Renal cortex interstitium (tissue), 15 donors: ENCODE results near the gene PAQR5. TPM values are rescaled to one million over a fixed set of nuclear protein-coding genes. Genes with fewer than 3 reads are reported as not detected.
A peak's percentile ranks its signal among the peaks of the same experiment; 100 is the strongest.

ENCODE experiments used
- DNase-seq, 11 donors: peaks; one replicate each; pipeline ENCODE4 v3.0.0-alpha.2; 2013; ENCODE audit warnings: low read depth in 9 of 11, low spot score in 4 of 11; ENCODE audit errors: extremely low read depth in 1 of 11
- long read RNA-seq, 16 experiments: transcript quantifications; one replicate each; lab custom pipeline, GENCODE V29; 2026
- polyA plus RNA-seq, 3 donors: library from polyadenylated mRNA; unstranded; fragments of 120-200 nt; gene quantifications; one replicate each; pipeline ENCODE4 v1.2.1, GENCODE V29; 2013; ENCODE audit not compliant: insufficient read length in 3 of 3

Gene PAQR5, protein sequence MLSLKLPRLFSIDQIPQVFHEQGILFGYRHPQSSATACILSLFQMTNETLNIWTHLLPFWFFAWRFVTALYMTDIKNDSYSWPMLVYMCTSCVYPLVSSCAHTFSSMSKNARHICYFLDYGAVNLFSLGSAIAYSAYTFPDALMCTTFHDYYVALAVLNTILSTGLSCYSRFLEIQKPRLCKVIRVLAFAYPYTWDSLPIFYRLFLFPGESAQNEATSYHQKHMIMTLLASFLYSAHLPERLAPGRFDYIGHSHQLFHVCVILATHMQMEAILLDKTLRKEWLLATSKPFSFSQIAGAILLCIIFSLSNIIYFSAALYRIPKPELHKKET
- polyA plus RNA-seq = 10 to 100 TPM; 24.9 to 36.2 (median 27.0) TPM
- long read RNA-seq, donor 1, full-length matches to known transcripts = 2 of 10 reads
- long read RNA-seq, donor 1, partial matches to known transcripts = 8 of 10 reads
- long read RNA-seq, donor 1, other reads (novel, unspliced or antisense) = 0 of 10 reads
- long read RNA-seq, donor 2, full-length matches to known transcripts = 1 of 1 reads
- long read RNA-seq, donor 2, partial matches to known transcripts = 0 of 1 reads
- long read RNA-seq, donor 2, other reads (novel, unspliced or antisense) = 0 of 1 reads
- long read RNA-seq, donor 3, full-length matches to known transcripts = 5 of 21 reads
- long read RNA-seq, donor 3, partial matches to known transcripts = 16 of 21 reads
- long read RNA-seq, donor 3, other reads (novel, unspliced or antisense) = 0 of 21 reads
- long read RNA-seq, donor 4, full-length matches to known transcripts = 2 of 9 reads
- long read RNA-seq, donor 4, partial matches to known transcripts = 7 of 9 reads
- long read RNA-seq, donor 4, other reads (novel, unspliced or antisense) = 0 of 9 reads
- long read RNA-seq, donor 5 = 0 reads
- long read RNA-seq, donor 6, partial matches to known transcripts = 16 of 16 reads
- long read RNA-seq, donor 6, other reads (novel, unspliced or antisense) = 0 of 16 reads
- long read RNA-seq, donor 7, full-length matches to known transcripts = 2 of 2 reads
- long read RNA-seq, donor 7, partial matches to known transcripts = 0 of 2 reads
- long read RNA-seq, donor 7, other reads (novel, unspliced or antisense) = 0 of 2 reads
- long read RNA-seq, donor 8 = 0 reads
- long read RNA-seq, donor 9, full-length matches to known transcripts = 4 of 4 reads
- long read RNA-seq, donor 9, partial matches to known transcripts = 0 of 4 reads
- long read RNA-seq, donor 9, other reads (novel, unspliced or antisense) = 0 of 4 reads
- long read RNA-seq, donor 10, full-length matches to known transcripts = 3 of 3 reads
- long read RNA-seq, donor 10, partial matches to known transcripts = 0 of 3 reads
- long read RNA-seq, donor 10, other reads (novel, unspliced or antisense) = 0 of 3 reads
- long read RNA-seq, donor 11, full-length matches to known transcripts = 1 of 17 reads
- long read RNA-seq, donor 11, partial matches to known transcripts = 16 of 17 reads
- long read RNA-seq, donor 11, other reads (novel, unspliced or antisense) = 0 of 17 reads
- long read RNA-seq, donor 12, full-length matches to known transcripts = 4 of 4 reads
- long read RNA-seq, donor 12, partial matches to known transcripts = 0 of 4 reads
- long read RNA-seq, donor 12, other reads (novel, unspliced or antisense) = 0 of 4 reads
- long read RNA-seq, donor 13 = 0 reads
- long read RNA-seq, donor 14, full-length matches to known transcripts = 1 of 1 reads
- long read RNA-seq, donor 14, partial matches to known transcripts = 0 of 1 reads
- long read RNA-seq, donor 14, other reads (novel, unspliced or antisense) = 0 of 1 reads
- long read RNA-seq, donor 15, full-length matches to known transcripts = 2 of 2 reads
- long read RNA-seq, donor 15, partial matches to known transcripts = 0 of 2 reads
- long read RNA-seq, donor 15, other reads (novel, unspliced or antisense) = 0 of 2 reads
- long read RNA-seq, donor 16, full-length matches to known transcripts = 12 of 23 reads
- long read RNA-seq, donor 16, partial matches to known transcripts = 6 of 23 reads
- long read RNA-seq, donor 16, other reads (novel, unspliced or antisense) = 5 of 23 reads

DNA sequence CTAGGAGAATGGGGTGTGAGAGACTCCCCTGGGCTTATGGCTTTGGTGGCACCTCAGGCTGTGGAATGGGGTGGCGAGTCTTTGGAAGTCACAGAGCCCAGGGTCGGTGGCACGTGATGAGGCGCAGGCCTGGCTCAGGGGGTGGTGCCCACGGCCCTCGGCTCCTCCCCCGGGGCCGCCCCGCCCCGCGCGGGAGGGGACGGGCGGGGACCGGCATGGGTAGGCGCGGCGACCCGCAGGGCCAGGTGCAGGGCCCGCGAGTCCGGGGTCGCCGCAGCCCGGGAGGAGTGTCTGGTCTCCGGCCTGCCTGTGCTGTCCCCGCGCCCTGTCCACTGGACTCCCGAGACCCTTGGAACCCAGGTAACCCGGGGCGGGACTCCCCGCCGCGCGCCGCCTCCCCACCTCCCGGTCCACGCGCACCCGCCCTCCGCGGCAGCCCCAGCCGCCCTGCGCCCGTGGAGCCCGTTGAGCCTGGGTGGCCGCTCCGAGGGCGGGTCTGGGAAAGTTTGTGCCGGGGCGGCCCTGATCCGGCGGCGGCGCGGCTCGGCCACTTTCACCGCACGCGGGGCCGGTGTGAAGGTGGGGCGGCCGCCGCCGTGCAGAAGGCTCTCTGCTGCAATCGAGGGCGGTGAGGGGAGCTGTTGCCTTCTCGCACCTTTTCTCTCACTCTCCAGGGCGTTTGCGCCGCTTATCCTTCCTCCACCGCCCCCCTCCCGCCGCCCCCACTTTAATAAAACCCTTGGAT, at the start of gene PAQR5:
TSS of gene PAQR5 (plus strand) at position 216 of the 745 bp plus-strand sequence. CDS start 61,169 bp downstream, outside the sequence.
- DNase-seq = no peak

DNA sequence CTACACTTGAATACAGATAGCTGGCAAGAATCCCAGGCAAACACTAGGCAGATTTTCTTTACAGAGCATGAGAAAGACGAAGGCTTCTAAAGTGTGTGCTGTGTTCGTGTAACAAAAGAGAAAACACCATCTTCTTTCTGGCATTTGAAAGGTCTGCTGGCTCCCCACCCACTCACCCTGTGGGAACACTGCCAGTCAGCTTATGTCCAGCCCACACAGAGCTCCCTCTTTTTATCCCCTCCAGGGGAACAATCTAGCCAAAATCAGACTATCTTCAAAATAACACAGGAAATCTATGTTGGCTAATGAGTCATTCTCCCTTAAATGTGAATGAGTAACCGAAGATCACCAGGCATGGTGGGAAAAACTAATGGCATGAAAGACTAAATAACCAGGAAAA, 45.6 kb upstream of the PAQR5 start:
- no peak for DNase-seq

DNA sequence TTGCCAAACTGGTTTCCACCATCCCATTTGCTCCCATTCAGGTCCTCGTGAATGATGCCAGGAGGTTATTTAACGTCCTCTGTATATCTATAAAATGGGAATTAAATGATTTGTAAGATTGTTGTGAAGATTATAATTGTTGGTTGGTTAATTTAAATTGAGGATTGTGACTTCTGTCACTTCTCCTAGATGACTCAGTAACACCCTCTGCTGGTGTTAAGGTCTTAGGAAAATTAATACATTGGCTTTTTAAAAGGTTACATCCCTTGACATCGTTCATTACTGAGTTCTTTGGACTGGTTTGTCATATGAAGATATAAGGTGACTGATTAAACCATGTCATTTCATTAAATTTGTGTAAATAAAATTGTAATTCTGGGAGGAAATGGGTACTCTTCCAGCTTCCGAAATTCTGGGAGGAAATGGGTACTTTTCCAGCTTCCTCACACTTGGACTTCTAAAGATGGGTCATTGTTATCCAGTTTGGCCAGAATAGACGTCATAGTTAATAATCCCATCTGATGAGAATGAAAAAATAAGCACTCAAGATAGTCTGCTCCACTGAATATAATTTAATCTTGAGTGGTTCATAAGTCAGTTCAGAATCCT, 33.3 kb upstream of the PAQR5 start:
- peak in 2 of 11 donors; percentile 23 to 28 for DNase-seq

DNA sequence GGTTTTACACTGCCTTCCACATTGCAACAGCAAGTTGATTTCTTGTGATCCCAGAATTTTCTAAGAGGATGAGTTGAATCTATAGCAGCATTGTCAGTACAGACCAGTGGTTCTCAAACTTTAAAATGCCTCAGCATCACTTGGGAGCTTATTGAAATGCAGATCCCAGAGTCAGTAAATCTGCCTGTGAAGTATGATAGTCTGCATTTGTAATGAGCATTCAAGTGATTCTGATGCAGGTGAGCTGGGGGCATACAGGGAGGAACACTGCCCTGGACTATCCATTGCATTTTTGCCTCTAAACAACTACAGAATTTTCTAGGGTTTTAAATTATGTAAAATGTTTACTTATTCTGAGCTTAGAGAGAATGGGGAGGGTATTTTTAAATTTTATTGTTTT, 27.5 kb upstream of the PAQR5 start:
- no peak for DNase-seq

DNA sequence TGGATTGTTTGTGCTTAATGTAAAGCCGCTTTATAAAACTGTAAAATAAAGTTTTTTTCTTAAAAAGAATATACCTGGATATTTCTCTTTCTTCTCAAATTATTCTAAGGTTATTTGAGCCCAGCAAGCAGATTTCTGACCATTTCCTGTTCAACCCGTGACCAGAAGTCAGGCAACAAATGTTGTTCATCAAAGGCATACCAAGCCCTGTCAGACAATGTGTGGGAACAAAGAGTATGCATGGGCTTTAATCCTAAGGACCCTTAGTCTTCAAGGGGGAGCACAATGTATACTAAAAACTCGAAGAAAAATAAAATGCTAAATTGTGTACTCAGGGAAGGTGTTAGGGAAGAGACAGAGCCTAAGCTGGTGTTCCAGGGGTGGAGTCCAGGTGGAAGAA, 26.6 kb upstream of the PAQR5 start:
- DNase-seq = peak in 2 of 11 donors; percentile 31 to 34

DNA sequence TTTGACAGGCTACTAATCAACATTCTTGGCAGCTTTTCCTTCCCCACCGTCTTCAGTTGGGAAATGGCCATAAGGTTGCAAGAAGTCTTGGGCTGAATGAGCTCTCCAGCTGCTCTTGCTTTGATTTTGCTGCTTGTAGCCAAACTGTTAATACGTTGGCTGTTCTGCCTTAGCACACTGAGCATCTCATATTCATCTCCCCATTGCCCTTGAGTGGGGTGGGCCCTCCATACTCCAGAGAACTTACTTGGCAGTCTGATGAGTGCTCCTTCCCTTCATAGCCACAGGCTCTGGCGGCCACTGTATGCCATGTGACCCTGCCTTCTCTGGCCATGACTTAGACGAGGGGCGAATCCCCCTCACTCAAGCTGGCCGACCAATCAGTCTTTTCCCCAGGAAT, 25.8 kb upstream of the PAQR5 start:
- DNase-seq = no peak

DNA sequence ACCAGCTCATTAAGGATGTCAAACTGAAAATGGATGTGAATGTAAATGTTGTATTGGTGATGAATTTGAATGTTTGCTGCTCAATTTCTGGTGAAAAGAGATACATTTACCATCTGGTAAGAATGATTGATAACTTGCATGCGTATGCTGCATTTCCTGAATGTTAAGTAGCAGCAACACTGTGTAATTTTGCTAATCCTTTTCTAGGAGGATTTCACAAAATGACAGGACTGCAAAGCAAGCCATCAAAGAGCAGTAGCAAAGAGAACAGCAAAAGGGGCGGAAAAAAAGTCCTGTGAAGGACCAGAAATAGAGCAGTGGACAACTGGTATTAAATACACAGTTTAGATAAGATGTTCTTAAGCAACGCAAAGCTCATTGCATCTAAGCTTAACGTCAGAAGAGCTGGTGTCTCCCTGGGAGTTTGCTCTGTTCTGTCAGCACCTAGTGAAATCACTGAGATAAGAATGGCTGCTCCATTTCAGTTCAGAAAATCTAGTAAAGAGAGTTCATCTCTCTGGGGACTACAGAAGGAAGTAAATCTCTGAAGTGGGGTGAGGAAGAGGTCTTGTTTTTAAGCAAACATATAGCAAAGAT, 23.5 kb upstream of the PAQR5 start:
- DNase-seq = no peak

DNA sequence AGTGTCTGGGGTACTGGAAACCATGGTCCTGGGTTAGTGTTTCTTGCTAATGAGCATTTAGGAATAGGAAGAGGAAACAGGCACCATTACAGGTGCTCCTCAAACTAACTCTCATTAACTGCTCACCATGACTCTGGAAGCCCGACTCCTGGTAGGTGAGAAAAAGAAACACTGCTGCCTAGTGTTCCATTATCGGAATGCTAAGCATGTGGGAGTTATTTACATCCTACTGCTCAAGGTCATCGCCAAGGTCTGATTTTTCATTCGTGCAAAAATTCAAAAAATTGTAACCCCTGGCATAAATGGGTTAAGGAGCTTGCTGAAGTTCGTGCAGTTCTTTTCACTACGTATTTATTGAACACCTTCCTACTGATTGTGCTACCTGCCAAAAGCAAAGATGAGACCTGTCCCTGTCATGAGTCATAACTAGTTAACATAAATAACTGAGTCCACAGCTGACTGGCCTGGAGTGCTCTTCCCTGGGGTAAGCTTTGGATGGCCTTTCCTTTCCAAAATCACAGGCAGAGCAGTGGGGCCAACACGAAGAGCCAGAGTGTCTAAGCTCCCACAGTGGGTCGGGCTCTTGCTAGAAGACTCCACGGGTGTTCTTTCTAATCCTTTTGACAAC, 22.7 kb upstream of the PAQR5 start:
- no peak for DNase-seq

DNA sequence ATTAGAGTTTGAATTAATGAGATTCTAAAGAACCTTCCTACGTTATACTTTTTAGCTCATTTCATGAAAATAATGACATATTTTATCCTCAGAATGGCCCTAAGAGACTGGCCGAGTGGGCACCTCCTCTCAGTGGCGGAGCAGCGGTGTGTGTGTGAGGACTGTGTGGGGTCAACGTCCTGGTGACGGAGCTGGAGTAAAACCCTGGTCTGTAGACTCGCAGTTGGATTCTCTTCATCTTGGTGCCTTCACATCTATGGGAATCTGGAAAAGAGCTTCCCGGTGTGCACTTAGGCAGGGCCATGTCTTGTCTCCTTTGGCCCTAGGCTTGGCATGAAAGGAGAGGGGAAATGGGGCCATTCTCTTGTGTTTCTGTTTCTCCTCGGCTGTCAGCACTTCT, 21.4 kb upstream of the PAQR5 start:
- DNase-seq = no peak

DNA sequence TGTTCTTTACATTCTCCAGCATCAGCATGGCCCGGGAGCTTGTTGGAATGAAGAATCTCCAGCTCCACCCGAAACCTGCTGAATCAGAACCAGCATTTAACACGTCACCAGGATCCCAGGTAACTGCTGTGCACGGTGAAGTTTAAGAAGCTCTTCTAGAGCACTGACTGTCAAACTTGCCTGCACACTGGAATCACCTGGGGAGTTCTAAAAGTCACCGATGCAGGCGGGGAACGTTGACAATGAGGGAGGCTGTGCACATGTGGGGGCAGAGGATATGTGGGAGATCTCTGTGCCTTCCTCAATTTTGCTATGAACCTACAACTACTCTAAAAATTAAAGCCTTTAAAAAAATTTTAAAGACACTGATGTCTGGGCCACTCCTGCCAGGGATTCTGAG, 19.1 kb upstream of the PAQR5 start:
- DNase-seq = no peak

DNA sequence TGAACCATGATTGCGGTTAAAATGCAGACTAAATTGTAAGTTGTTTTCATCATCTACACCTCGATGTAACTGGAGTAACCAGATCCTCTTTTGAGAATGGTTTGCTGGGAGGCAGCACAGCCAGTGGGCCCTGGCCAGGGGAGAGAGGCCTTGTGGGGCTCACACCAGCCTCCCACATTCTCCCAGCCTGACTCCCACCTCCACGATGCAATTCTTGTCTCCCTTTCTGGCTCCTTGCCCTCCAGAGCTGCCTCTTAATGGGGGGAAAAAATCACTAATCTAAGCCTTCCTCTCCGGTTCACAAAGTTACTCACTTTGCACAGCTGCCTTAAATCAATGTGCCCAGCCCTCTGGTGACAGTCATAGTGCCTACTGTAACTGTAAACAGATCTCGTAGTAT, 17.9 kb upstream of the PAQR5 start:
- DNase-seq = no peak

DNA sequence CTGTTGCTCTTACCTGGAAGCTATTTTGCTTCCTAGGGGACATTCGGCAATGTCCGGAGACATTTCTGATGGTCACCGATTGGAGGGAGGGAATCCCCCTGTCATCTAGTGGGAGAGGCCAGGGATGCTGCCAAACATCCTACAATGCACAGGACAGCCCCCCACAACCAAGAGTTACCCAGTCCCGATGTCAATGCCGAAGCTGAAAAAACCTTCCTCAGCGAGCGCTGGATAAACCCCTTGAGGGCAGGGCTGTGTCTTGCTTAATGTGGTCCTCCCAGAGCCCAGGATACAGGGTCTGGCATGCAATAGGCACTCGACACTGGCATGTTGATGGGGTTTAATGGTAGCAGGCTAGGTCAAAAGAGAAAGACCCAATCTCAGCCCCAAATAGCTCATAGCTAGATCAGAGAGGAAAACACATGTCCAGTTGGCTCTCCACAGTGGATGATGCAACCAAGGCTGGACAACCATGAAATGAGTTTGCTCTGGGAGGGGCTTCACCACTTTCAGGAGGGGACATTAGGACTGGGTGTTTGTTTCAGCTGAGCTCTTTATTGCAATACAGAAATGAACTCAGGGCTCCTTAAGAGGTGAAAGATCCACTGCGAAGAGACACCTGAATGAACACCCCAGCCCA, 16.5 kb upstream of the PAQR5 start:
- DNase-seq = no peak

DNA sequence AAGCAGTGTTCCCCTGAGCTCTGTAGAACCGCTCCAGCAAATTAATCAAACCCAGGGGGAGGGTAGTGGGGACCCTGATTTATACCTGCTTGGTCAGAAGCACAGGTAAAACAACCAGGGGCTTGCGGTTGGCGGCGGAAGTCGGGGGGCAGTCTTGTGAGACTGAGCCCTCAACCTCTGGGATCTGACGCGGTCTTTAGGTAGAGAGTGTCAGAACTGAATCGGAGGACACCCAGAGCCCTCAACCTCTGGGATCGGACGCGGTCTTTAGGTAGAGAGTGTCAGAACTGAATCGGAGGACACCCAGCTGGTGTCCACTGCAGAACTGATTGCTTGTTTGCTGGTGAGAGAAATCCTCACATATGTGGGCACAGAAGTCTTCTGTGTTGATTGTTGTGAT, 12.9 kb upstream of the PAQR5 start:
- no peak for DNase-seq

DNA sequence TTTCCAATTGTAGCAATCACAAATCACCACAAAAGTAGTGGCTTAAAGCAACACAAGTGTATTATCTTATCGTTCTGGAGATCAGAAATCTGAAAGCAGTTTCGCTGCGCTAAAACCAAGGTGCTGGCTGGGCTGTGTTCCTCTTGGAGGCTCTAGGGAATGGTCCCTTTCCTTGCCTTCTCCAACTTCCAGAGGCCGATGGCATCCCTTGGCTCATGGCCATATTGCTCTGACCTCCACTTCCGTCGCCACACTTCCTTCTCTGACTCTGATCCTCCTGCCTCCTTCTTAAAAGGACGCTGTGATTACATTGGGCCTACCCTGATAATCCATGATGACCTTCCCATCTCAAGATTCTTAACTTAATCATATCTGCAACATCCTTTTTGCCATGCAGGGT, 10.7 kb upstream of the PAQR5 start:
- DNase-seq = no peak

DNA sequence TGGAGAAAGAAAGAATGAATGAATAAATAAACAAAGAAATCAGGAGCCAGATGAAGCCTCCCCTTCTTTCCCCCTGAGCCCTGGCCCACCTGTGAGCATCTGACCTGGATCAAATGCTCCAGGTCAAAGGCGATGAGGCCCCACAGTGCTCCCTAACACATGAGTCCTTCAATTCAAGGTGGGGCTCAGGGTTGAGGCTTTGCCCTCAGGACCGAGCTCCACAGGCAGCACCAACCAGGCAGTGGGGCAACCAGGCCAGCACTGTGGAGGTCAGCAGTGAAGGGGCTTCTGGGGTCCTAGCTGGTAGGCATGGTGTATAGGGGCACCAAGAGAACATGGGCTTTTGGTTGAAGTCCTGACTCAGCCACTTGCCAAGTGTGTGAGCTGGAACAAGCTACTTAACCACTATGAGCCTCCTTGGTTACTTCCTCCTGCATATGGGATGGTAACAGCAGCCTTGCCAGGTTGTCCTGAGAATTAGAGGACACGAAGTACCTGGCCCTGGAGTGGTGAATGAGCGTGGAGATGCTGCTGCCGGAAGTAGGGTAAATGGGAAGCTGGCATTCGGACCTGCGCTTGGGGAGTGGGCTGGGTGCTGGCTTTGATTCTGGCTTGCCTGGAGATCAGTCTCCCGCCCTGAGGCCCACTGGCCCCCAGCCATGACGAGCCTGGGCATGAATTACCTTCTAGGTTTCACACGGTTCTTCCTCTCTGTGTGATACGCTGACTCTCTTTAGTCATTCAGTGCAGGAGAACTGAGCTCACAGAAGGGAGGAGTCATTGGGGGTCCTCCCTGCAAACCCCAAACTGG, 10.0 kb upstream of the PAQR5 start:
- no peak for DNase-seq
